HUES6 (cell line): ENCODE measurements around the gene GHDC.

ENCODE experiments used
- H3K27ac ChIP-seq: 2 replicates; pipeline ENCODE4 v1.7.0; 2013; ENCODE audit warnings: low read depth, mild to moderate bottlenecking, low read length, inconsistent platforms
- H3K27me3 ChIP-seq: 2 replicates; pipeline ENCODE4 v1.6.1; 2013; ENCODE audit warnings: low read length; ENCODE audit not compliant: control insufficient read depth, insufficient read depth
- H3K36me3 ChIP-seq: 2 replicates; pipeline ENCODE4 v1.6.1; 2013; ENCODE audit warnings: low read length; ENCODE audit not compliant: control insufficient read depth, insufficient read depth
- H3K4me1 ChIP-seq: 2 replicates; pipeline ENCODE4 v1.6.1; 2013; ENCODE audit warnings: low read length; ENCODE audit not compliant: control insufficient read depth, insufficient read depth
- H3K4me3 ChIP-seq: 2 replicates; pipeline ENCODE4 v1.5.1; 2013; ENCODE audit warnings: low read depth, low read length
- H3K9ac ChIP-seq: one replicate; pipeline ENCODE4 v1.6.1; 2013; ENCODE audit warnings: mild to moderate bottlenecking, low read length
- H3K9me3 ChIP-seq: 2 replicates; pipeline ENCODE4 v1.6.1; 2013; ENCODE audit warnings: low read depth, low read length; ENCODE audit not compliant: control insufficient read depth, insufficient read depth

GHDC gene

GRCh38 chr17:42202159-42202558, 7.9 kb upstream of the GHDC start:
- Histone ChIP-seq H3K9me3 (no peaks in the 10 kb centered on the region), H3K4me1 (no peaks in the 10 kb centered on the region), H3K27me3 (no peaks in the 10 kb centered on the region), H3K36me3 (peaks cover 61% of the 10 kb centered on the region), H3K4me3 (no peak overlapping the region), H3K9ac (no peak overlapping the region), H3K27ac (no peak overlapping the region)

- Histone ChIP-seq H3K9ac (no peak overlapping the region), H3K27ac (no peak overlapping the region), H3K4me1 (no peaks in the 10 kb centered on the region), H3K9me3 (no peaks in the 10 kb centered on the region), H3K36me3 (peaks cover 59% of the 10 kb centered on the region), H3K4me3 (no peak overlapping the region), H3K27me3 (no peaks in the 10 kb centered on the region)
Observed at GRCh38 chr17:42201458-42201772, 7.1 kb upstream of the GHDC start.

- Histone ChIP-seq H3K27ac (no peak overlapping the region), H3K4me3 (no peak overlapping the region), H3K4me1 (no peaks in the 10 kb centered on the region), H3K27me3 (no peaks in the 10 kb centered on the region), H3K9ac (no peak overlapping the region), H3K36me3 (peaks cover 54% of the 10 kb centered on the region), H3K9me3 (no peaks in the 10 kb centered on the region)
Observed at GRCh38 chr17:42200706-42201457, 6.6 kb upstream of the GHDC start.

GRCh38 chr17:42199416-42200011, 5.2 kb upstream of the GHDC start:
- H3K4me3 ChIP-seq: no peak overlapping the region
- H3K9me3 ChIP-seq: no peaks in the 10 kb centered on the region
- no peak overlapping the region for H3K9ac ChIP-seq
- H3K27ac ChIP-seq: no peak overlapping the region
- no peaks in the 10 kb centered on the region for H3K27me3 ChIP-seq
- H3K36me3 ChIP-seq: peaks cover 44% of the 10 kb centered on the region
- H3K4me1 ChIP-seq: peaks cover under 1% of the 10 kb centered on the region; the same call in 1 of the 2 replicates

GRCh38 chr17:42198897-42199296, 4.6 kb upstream of the GHDC start:
- no peaks in the 10 kb centered on the region for H3K9me3 ChIP-seq

GRCh38 chr17:42197564-42198156, 3.4 kb upstream of the GHDC start:
- Histone ChIP-seq H3K9me3 (no peaks in the 10 kb centered on the region), H3K27ac (no peak overlapping the region), H3K4me3 (no peak overlapping the region), H3K36me3 (peaks cover 29% of the 10 kb centered on the region), H3K4me1 (peaks cover 14% of the 10 kb centered on the region; the same call in 1 of the 2 replicates), H3K27me3 (no peaks in the 10 kb centered on the region), H3K9ac (no peak overlapping the region)

More at GRCh38 chr17:42198897-42199296, 4.6 kb upstream of the GHDC start:
- H3K27ac ChIP-seq: no peak overlapping the region
- no peak overlapping the region for H3K9ac ChIP-seq
- H3K27me3 ChIP-seq: no peaks in the 10 kb centered on the region
- H3K4me1 ChIP-seq: peaks cover 7% of the 10 kb centered on the region; the same call in 1 of the 2 replicates
- H3K4me3 ChIP-seq: no peak overlapping the region
- H3K36me3 ChIP-seq: peaks cover 38% of the 10 kb centered on the region

GRCh38 chr17:42193216-42193968, 902 bp downstream of the GHDC start:
- Histone ChIP-seq H3K9ac (no peak overlapping the region), H3K27me3 (no peaks in the 10 kb centered on the region), H3K4me3 (peak overlapping the region; percentile 56; the same call in 1 of the 2 replicates), H3K9me3 (no peaks in the 10 kb centered on the region), H3K27ac (no peak overlapping the region), H3K4me1 (peaks cover 14% of the 10 kb centered on the region; the same call in 1 of the 2 replicates), H3K36me3 (no peaks in the 10 kb centered on the region)

GRCh38 chr17:42192189-42193126, 1.8 kb downstream of the GHDC start:
- H3K4me1 ChIP-seq: peaks cover 14% of the 10 kb centered on the region; the same call in 1 of the 2 replicates
- no peak overlapping the region for H3K9ac ChIP-seq
- no peak overlapping the region for H3K4me3 ChIP-seq
- no peaks in the 10 kb centered on the region for H3K36me3 ChIP-seq
- H3K9me3 ChIP-seq: no peaks in the 10 kb centered on the region
- H3K27ac ChIP-seq: no peak overlapping the region
- no peaks in the 10 kb centered on the region for H3K27me3 ChIP-seq

GRCh38 chr17:42191275-42191608, 3.1 kb downstream of the GHDC start:
- Histone ChIP-seq H3K4me3 (no peak overlapping the region), H3K27me3 (no peaks in the 10 kb centered on the region), H3K27ac (no peak overlapping the region), H3K4me1 (peaks cover 14% of the 10 kb centered on the region; the same call in 1 of the 2 replicates), H3K9me3 (no peaks in the 10 kb centered on the region), H3K36me3 (no peaks in the 10 kb centered on the region), H3K9ac (no peak overlapping the region)

GRCh38 chr17:42190491-42191274, 3.6 kb downstream of the GHDC start:
- H3K27ac ChIP-seq: no peak overlapping the region
- H3K9me3 ChIP-seq: no peaks in the 10 kb centered on the region
- H3K9ac ChIP-seq: no peak overlapping the region
- no peaks in the 10 kb centered on the region for H3K36me3 ChIP-seq
- H3K27me3 ChIP-seq: no peaks in the 10 kb centered on the region
- no peak overlapping the region for H3K4me3 ChIP-seq
- H3K4me1 ChIP-seq: peaks cover 16% of the 10 kb centered on the region
